ENCODE results near the gene ZNF134.
A peak's percentile ranks its signal among the peaks of the same experiment; 100 is the strongest.

ZNF134 gene

GRCh38 chr19:57632987-57633831 lies 19.2 kb downstream of the ZNF134 start, which contains the start of gene ZNF211:
ZNF211 (plus strand) TSS chr19:57633168; CDS start chr19:57633347, 179 bp downstream.
- TF ChIP-seq CTCF (IDR thresholded peaks at IDR 0.05; ENCODE audit: insufficient read depth, low read length, missing control alignments) = no peak
- peak within 1 kb of the TSS; percentile 88 for H3K4me3 ChIP-seq (ENCODE audit: low read depth, low read length)
- peak; percentile 49 for DNase-seq (ENCODE audit: low read depth, low spot score)
- CTCF ChIA-PET = interaction anchor here (1.0 to 1.6 kb wide), 3 partner anchors 15 to 75 kb away, joined by 3 to 4 read pairs (median 3); partner anchors contain the start of gene ZNF551
- POLR2A ChIA-PET = interaction anchor here (1.0 to 1.4 kb wide), 2 partner anchors 19 to 76 kb away, joined by 3 to 4 read pairs; partner anchors contain the start of genes ZNF134 and ZNF154

- POLR2A ChIA-PET = interaction anchor here (1.0 kb wide), 1 partner anchor 75 kb away, joined by 3 read pairs; the partner anchor contains the start of gene ZNF154
- TF ChIP-seq CTCF (IDR thresholded peaks at IDR 0.05; ENCODE audit: insufficient read depth, low read length, missing control alignments) = no peak
- CTCF ChIA-PET = interaction anchor here (1.0 kb wide), 1 partner anchor 76 kb away, joined by 3 read pairs; no protein-coding TSS in a partner anchor
- DNase-seq (ENCODE audit: low read depth, low spot score) = no peak
- peak overlapping the region; percentile 88 for H3K4me3 ChIP-seq (ENCODE audit: low read depth, low read length)
Observed at GRCh38 chr19:57633832-57634131, 19.7 kb downstream of the ZNF134 start.

- CTCF ChIA-PET = no interaction called here
Observed at GRCh38 chr19:57637379-57637778, 23.3 kb downstream of the ZNF134 start.

GRCh38 chr19:57641715-57642234 lies 27.7 kb downstream of the ZNF134 start:
- H3K4me3 ChIP-seq (ENCODE audit: low read depth, low read length) = no peak overlapping the region
- no peak for TF ChIP-seq CTCF (IDR thresholded peaks at IDR 0.05; ENCODE audit: insufficient read depth, low read length, missing control alignments)
- CTCF ChIA-PET = no interaction called here
- no peak for DNase-seq (ENCODE audit: low read depth, low spot score)
- POLR2A ChIA-PET = no interaction called here

More at GRCh38 chr19:57637379-57637778, 23.3 kb downstream of the ZNF134 start:
- DNase-seq (ENCODE audit: low read depth, low spot score) = no peak
- POLR2A ChIA-PET = no interaction called here
- no peak overlapping the region for H3K4me3 ChIP-seq (ENCODE audit: low read depth, low read length)
- no peak for TF ChIP-seq CTCF (IDR thresholded peaks at IDR 0.05; ENCODE audit: insufficient read depth, low read length, missing control alignments)

- no peak for DNase-seq (ENCODE audit: low read depth, low spot score)
- H3K4me3 ChIP-seq (ENCODE audit: low read depth, low read length) = no peak overlapping the region
- CTCF ChIA-PET = no interaction called here
- POLR2A ChIA-PET = no interaction called here
- TF ChIP-seq CTCF (IDR thresholded peaks at IDR 0.05; ENCODE audit: insufficient read depth, low read length, missing control alignments) = no peak
Observed at GRCh38 chr19:57642396-57643046, 28.5 kb downstream of the ZNF134 start.

GRCh38 chr19:57643734-57644133 lies 29.7 kb downstream of the ZNF134 start:
- no peak overlapping the region for H3K4me3 ChIP-seq (ENCODE audit: low read depth, low read length)
- DNase-seq (ENCODE audit: low read depth, low spot score) = no peak
- POLR2A ChIA-PET = no interaction called here
- CTCF ChIA-PET = interaction anchor here (0.9 kb wide), 1 partner anchor 8 kb away, joined by 3 read pairs; no protein-coding TSS in a partner anchor
- TF ChIP-seq CTCF (IDR thresholded peaks at IDR 0.05; ENCODE audit: insufficient read depth, low read length, missing control alignments) = no peak
